ENCODE results near the gene NCOA7. TPM values are rescaled to one million over a fixed set of nuclear protein-coding genes. Genes with fewer than 3 reads are reported as not detected.

The NCOA7 gene
- total RNA-seq, 1 donor from 2014 or later: 7.7 TPM

DNA sequence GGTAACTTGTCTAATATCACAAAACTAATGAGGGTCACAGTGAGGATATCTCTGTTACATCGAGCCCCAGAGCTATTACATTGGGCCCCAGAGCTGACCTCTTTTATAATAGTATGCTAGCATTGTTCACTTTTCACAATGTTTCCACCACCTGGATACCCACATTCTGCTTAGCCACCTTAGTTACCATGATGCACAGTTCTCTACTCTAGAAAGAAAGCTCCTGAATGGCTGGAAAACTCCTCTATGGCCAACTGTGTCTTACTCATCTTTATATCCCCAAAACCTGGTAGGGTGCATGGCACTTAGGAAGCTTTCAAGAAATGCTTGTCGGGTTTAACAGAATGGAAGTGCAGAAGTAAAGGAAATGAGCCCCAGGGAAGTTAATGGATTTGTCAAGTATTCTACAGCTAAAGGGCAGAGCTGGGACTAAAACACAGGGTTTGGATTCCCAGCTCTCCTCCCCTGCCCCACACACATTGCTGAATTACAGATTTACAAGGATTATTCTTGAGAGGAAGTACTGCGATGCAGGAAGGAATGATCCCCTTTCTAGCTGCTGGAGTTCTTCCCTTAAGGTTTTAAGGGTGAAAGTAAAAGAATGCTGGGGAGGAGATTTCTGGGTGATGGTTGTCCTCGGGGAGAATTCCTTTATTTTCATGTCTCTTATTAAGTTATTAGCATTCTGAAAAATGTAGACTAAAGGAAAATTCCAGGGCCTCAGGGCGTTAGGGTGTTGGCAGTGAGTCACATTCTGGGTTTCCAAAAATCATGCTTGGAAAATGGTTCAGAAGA is 149.7 kb downstream of the NCOA7 start:
- no peak overlapping the region for H3K4me2 ChIP-seq
- no peak overlapping the region for H3K27ac Mint-ChIP-seq
- no peaks in the 10 kb centered on the region for H3K4me1 Mint-ChIP-seq
- H3K4me1 ChIP-seq: peaks cover 4% of the 10 kb centered on the region
- H3K4me3 ChIP-seq: no peak overlapping the region
- no peaks in the 10 kb centered on the region for H3F3A ChIP-seq (ENCODE audit: low read depth)
- H3K27me3 ChIP-seq: no peaks in the 10 kb centered on the region
- TF ChIP-seq EZH2phosphoT487 (IDR thresholded peaks at IDR 0.05): no peak
- no peak for TF ChIP-seq EZH2 (IDR thresholded peaks at IDR 0.05)
- TF ChIP-seq, protein P1, sequence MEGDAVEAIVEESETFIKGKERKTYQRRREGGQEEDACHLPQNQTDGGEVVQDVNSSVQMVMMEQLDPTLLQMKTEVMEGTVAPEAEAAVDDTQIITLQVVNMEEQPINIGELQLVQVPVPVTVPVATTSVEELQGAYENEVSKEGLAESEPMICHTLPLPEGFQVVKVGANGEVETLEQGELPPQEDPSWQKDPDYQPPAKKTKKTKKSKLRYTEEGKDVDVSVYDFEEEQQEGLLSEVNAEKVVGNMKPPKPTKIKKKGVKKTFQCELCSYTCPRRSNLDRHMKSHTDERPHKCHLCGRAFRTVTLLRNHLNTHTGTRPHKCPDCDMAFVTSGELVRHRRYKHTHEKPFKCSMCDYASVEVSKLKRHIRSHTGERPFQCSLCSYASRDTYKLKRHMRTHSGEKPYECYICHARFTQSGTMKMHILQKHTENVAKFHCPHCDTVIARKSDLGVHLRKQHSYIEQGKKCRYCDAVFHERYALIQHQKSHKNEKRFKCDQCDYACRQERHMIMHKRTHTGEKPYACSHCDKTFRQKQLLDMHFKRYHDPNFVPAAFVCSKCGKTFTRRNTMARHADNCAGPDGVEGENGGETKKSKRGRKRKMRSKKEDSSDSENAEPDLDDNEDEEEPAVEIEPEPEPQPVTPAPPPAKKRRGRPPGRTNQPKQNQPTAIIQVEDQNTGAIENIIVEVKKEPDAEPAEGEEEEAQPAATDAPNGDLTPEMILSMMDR (IDR thresholded peaks at IDR 0.05): no peak
- no peaks in the 10 kb centered on the region for H3K27me3 Mint-ChIP-seq (ENCODE audit: insufficient read depth, low read depth)
- H3K36me3 ChIP-seq: no peaks in the 10 kb centered on the region
- H3K36me3 Mint-ChIP-seq: no peaks in the 10 kb centered on the region
- H3K4me3 Mint-ChIP-seq: no peak overlapping the region
- H4K20me1 ChIP-seq (ENCODE audit: low read depth): no peaks in the 10 kb centered on the region
- H3K27ac ChIP-seq: no peak overlapping the region
- H3K9me3 ChIP-seq (ENCODE audit: low read depth): no peaks in the 10 kb centered on the region
- no peaks in the 10 kb centered on the region for H3K9me3 Mint-ChIP-seq
- peak overlapping the region; percentile 9 for H2AFZ ChIP-seq (replicated peaks)
- no peaks in the 10 kb centered on the region for H3K79me2 ChIP-seq (ENCODE audit: low read depth)
- H3K9ac ChIP-seq: no peak overlapping the region
- no peak for DNase-seq (ENCODE audit: low spot score)

DNA sequence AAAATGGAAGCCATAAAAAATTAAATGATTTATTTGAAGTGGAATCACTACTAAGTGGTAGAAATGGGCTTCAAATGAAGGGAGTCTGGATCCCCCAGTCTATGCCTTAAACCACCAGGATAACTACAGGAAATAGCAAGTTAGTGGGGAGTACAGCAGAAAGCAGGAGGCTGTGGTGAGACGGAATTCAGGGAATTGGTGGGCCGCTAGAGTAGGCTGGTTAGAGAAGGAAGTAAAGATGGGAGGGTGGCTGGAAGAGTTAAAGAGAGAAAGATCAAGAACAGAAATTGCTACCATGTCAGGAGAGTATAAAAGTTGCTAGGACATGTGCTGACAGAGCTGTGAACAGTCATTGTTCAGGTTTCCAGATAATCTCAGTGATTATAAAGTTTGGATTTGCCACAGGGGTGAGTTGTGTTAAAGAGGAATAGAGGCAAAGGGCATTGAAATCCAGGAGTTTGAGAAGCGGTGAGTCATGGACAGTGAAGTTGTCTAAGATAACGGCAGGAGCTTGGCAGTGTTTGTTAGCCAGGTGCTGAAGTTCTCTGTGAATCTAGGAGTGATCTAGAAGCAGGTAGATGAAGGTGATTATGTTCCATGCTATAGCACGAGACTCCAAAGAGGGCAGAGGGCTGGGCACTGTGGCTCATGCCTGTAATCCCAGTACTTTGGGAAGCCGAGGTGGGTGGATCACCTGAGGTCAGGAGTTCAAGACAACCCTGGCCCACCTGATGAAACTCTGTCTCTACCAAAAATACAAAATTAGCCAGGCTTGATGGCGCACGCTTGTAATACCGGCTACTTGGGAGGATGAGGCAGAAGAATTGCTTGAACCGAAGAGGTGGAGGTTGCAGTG is 152.1 kb downstream of the NCOA7 start:
- Histone ChIP-seq H3F3A (ENCODE audit: low read depth) (no peaks in the 10 kb centered on the region), H3K9me3 (ENCODE audit: low read depth) (no peaks in the 10 kb centered on the region), H3K9ac (peak overlapping the region; percentile 2), H3K4me3 (no peak overlapping the region), H2AFZ (replicated peaks) (no peak overlapping the region), H3K4me1 (peaks cover 4% of the 10 kb centered on the region), H3K27me3 (no peaks in the 10 kb centered on the region), H3K79me2 (ENCODE audit: low read depth) (no peaks in the 10 kb centered on the region), H3K4me2 (no peak overlapping the region), H3K27ac (no peak overlapping the region), H3K36me3 (no peaks in the 10 kb centered on the region), H4K20me1 (ENCODE audit: low read depth) (no peaks in the 10 kb centered on the region)
- Mint-ChIP-seq H3K27ac (no peak overlapping the region), H3K4me1 (no peaks in the 10 kb centered on the region), H3K27me3 (ENCODE audit: insufficient read depth, low read depth) (no peaks in the 10 kb centered on the region), H3K4me3 (no peak overlapping the region), H3K9me3 (no peaks in the 10 kb centered on the region), H3K36me3 (no peaks in the 10 kb centered on the region)
- TF ChIP-seq EZH2phosphoT487 (IDR thresholded peaks at IDR 0.05) (no peak), EZH2 (IDR thresholded peaks at IDR 0.05) (no peak)
- DNase-seq (ENCODE audit: low spot score): no peak

DNA sequence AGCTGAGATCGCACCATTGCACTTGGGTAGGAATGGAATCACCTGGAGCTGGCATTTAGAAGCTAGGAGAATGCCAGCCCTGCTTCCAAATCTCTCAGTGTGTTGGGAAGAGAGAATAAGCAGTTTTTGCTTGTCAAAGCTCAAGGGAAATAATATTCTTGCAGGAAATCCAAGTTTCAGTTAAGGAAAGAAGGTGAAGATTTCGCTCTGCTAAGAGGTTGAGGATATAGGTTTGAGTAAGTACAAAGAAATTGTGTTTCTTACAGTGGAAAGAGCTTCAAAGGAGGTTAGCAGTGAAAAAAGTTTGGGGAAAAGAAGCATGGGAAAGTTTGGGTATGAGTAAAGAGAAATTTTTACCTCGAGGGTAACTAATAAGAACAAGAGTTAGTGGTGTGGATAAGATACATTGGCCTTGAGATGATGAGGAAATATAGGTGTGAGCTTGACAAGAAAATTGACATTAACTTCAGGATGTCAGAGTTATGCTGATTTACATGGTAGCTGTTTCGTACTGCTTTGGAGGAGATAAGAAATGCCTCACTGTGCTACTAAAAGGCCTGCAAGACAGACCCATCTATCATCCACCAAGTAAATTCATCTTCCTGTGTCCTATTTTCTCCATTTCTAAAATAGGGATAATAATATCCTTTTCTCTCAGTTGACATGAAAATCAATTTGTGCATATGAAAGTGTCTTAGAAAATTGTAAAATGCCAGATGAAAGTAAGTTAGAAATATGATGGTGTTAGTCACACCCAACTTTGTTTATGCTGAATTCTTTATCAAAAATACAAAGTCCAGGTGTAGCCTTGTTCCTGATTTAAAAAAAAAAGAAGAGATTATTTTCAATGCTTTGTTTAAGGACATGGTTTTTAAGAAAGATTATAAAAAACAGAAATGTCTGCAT is 153.0 kb downstream of the NCOA7 start:
- Histone ChIP-seq H3K9me3 (ENCODE audit: low read depth) (no peaks in the 10 kb centered on the region), H2AFZ (replicated peaks) (no peak overlapping the region), H3K27me3 (no peaks in the 10 kb centered on the region), H4K20me1 (ENCODE audit: low read depth) (no peaks in the 10 kb centered on the region), H3K79me2 (ENCODE audit: low read depth) (no peaks in the 10 kb centered on the region), H3K4me2 (no peak overlapping the region), H3F3A (ENCODE audit: low read depth) (no peaks in the 10 kb centered on the region), H3K4me1 (peaks cover 4% of the 10 kb centered on the region), H3K36me3 (no peaks in the 10 kb centered on the region), H3K4me3 (no peak overlapping the region), H3K27ac (no peak overlapping the region), H3K9ac (peak overlapping the region; percentile 2)
- Mint-ChIP-seq H3K36me3 (no peaks in the 10 kb centered on the region), H3K9me3 (no peaks in the 10 kb centered on the region), H3K27ac (no peak overlapping the region), H3K4me3 (no peak overlapping the region), H3K4me1 (no peaks in the 10 kb centered on the region), H3K27me3 (ENCODE audit: insufficient read depth, low read depth) (no peaks in the 10 kb centered on the region)
- TF ChIP-seq, protein P1 (IDR thresholded peaks at IDR 0.05): no peak
- TF ChIP-seq EZH2phosphoT487 (IDR thresholded peaks at IDR 0.05) (no peak), EZH2 (IDR thresholded peaks at IDR 0.05) (no peak)
- DNase-seq (ENCODE audit: low spot score): no peak
